OCI-LY1 (cell line): Measurements from ENCODE around the gene CAPRIN2.

Experiments used
- EZH2 ChIP-seq: fragments of 200-600 bp; sonication (generic), shearing (Covaris generic); IDR thresholded peaks from 2 replicates; pipeline ENCODE4 v1.8.0; 2017; ENCODE audit warnings: borderline replicate concordance, mixed run types, mild to moderate bottlenecking, antibody characterized with exemption, low read length, moderate library complexity, mixed read lengths
- TF ChIP-seq, protein P1 (sequence below): fragments of 200-600 bp; sonication (generic), shearing (Covaris generic); IDR thresholded peaks from 2 replicates; pipeline ENCODE4 v1.5.1; 2017; ENCODE audit warnings: mild to moderate bottlenecking, antibody characterized with exemption, low read length, moderate library complexity, mixed read lengths

DNA sequence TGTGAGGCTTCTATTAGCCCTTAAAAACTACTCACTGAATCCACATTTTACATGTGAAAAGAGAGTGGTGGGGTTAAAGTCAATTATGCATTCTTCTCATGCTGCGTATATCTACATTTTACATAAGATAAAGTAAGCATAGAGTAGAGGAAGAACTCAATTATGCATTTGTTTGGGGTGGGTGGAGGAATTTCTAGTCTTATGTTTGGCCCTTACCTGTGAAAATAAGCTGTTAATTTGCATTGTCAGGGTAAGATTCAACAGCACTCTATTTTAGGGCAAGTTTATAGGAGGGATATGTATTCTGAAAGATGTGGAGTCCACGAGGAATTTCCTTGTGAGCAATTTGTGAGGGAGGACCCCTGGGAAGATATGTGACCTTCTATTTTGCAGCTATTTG lies 30.9 kb upstream of the CAPRIN2 start:
- TF ChIP-seq EZH2 = no peak
- TF ChIP-seq, protein P1, sequence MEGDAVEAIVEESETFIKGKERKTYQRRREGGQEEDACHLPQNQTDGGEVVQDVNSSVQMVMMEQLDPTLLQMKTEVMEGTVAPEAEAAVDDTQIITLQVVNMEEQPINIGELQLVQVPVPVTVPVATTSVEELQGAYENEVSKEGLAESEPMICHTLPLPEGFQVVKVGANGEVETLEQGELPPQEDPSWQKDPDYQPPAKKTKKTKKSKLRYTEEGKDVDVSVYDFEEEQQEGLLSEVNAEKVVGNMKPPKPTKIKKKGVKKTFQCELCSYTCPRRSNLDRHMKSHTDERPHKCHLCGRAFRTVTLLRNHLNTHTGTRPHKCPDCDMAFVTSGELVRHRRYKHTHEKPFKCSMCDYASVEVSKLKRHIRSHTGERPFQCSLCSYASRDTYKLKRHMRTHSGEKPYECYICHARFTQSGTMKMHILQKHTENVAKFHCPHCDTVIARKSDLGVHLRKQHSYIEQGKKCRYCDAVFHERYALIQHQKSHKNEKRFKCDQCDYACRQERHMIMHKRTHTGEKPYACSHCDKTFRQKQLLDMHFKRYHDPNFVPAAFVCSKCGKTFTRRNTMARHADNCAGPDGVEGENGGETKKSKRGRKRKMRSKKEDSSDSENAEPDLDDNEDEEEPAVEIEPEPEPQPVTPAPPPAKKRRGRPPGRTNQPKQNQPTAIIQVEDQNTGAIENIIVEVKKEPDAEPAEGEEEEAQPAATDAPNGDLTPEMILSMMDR = no peak
